Ishikawa (cell line): ENCODE data around the gene WWOX.

Source experiments
- CEBPB ChIP-seq: IDR thresholded peaks from 2 replicates; pipeline ENCODE4 v1.6.1; 2012
- CREB1 ChIP-seq: IDR thresholded peaks from 2 replicates; pipeline ENCODE4 v1.6.1; 2012; ENCODE audit warnings: low read depth
- EP300 ChIP-seq: IDR thresholded peaks from 2 replicates; pipeline ENCODE4 v1.6.1; 2012; ENCODE audit warnings: borderline replicate concordance
- FOXM1 ChIP-seq: IDR thresholded peaks from 2 replicates; pipeline ENCODE4 v1.6.1; 2012; ENCODE audit warnings: low read depth, borderline replicate concordance
- NFIC ChIP-seq: IDR thresholded peaks from 2 replicates; pipeline ENCODE4 v1.6.1; 2012
- REST ChIP-seq: IDR thresholded peaks from 2 replicates; pipeline ENCODE4 v1.6.1; 2012; ENCODE audit warnings: low read depth, mild to moderate bottlenecking
- TCF12 ChIP-seq: IDR thresholded peaks from 2 replicates; pipeline ENCODE4 v1.6.1; 2012; ENCODE audit warnings: low read depth
- USF1 ChIP-seq: IDR thresholded peaks from 2 replicates; pipeline ENCODE4 v1.6.1; 2012
- YY1 ChIP-seq: IDR thresholded peaks from 2 replicates; pipeline ENCODE4 v1.6.1; 2012; ENCODE audit warnings: low read depth

GRCh38 chr16:78538919-78539318, 439.5 kb downstream of the WWOX start:
- TF ChIP-seq TCF12 (no peak), CEBPB (no peak), EP300 (no peak), REST (no peak), YY1 (no peak), USF1 (no peak), FOXM1 (no peak), NFIC (no peak), CREB1 (no peak)
